Suprapubic skin (tissue), 4 donors: ENCODE results near the gene NUBP1. TPM values are rescaled to one million over a fixed set of nuclear protein-coding genes. Genes with fewer than 3 reads are reported as not detected.
"Not testable (repeated sequence)": the region's sequence is repeated elsewhere in the genome, so short reads cannot be mapped to it uniquely, and the experiment has no call there.

Experiments used
- DNase-seq, 2 donors: peaks; one replicate each; pipeline ENCODE4 v3.0.0-alpha.2; 2019; ENCODE audit warnings: low spot score in 2 of 2
- H3K27ac ChIP-seq: fragments of 200-600 bp; sonication (generic); one replicate; pipeline ENCODE4 v1.5.1; 2019
- H3K27me3 ChIP-seq: fragments of 200-600 bp; sonication (generic); one replicate; pipeline ENCODE4 v1.5.1; 2019
- H3K36me3 ChIP-seq: fragments of 200-600 bp; sonication (generic); one replicate; pipeline ENCODE4 v1.5.1; 2019
- H3K4me1 ChIP-seq: fragments of 200-600 bp; sonication (generic); one replicate; pipeline ENCODE4 v1.5.1; 2019
- H3K4me3 ChIP-seq: fragments of 200-600 bp; sonication (generic); one replicate; pipeline ENCODE4 v1.5.1; 2019; ENCODE audit warnings: mild to moderate bottlenecking
- H3K9me3 ChIP-seq: fragments of 200-600 bp; sonication (generic); one replicate; pipeline ENCODE4 v1.5.1; 2019
- EP300 ChIP-seq: sonication (generic); formaldehyde crosslinking; IDR thresholded peaks from one replicate; pipeline ENCODE4 v1.6.1; 2017; ENCODE audit warnings: antibody characterized with exemption
- POLR2A ChIP-seq, 2 donors: fragments of 450-650 bp; IDR thresholded peaks; one replicate each; pipeline ENCODE4 v1.6.1; 2017; ENCODE audit warnings: antibody characterized with exemption in 2 of 2, mild to moderate bottlenecking in 2 of 2, moderate library complexity in 2 of 2
- POLR2AphosphoS5 ChIP-seq, 3 donors: sonication (generic); formaldehyde crosslinking; IDR thresholded peaks; one replicate each; pipeline ENCODE4 v1.6.1; 2017; ENCODE audit warnings: antibody characterized with exemption in 3 of 3
- WGBS: methylation state at CpG from one replicate; pipeline ENCODE4 v1.1.5; 2018; 5-methylcytosine and 5-hydroxymethylcytosine counted together
- total RNA-seq, 4 donors: library from RNA; depleted of rRNA; stranded (reverse); fragments of >200 nt; gene quantifications; one replicate each; pipeline ENCODE4 v1.1.0, GENCODE V29; 2016
- TF ChIP-seq, protein P1 (sequence below), 2 donors: fragments of 200-600 bp in 1 of 2; fragments of 450-650 bp in 1 of 2; sonication (generic) in 1 of 2; IDR thresholded peaks; one replicate each; pipeline ENCODE4 v1.5.1; 2016 to 2019; ENCODE audit warnings: antibody characterized with exemption in 2 of 2, mild to moderate bottlenecking in 1 of 2, moderate library complexity in 1 of 2

Gene NUBP1
- total RNA-seq, 4 donors from 2014 or later, result 12.2 to 19.2 (median 16.3) TPM

DNA sequence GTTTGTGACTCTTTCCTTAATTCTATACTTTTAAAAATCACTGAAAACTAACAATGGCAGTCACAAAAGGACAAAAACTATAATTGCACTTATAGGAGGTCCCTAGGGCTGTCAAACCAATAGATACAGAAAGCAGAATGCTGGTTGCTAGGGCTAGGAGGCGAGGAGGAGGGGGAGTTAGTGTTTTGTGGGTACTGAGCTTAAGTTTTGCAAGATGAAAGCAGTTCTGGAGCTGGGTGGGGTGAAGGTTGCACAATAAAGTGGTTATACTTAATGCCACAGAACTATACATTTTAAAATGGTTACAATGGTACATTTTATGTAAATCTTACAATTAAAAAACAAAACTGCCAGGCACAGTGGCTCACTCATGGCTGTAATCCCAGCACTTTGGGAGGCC lies 27.3 kb downstream of the NUBP1 start:
- H3K27me3 ChIP-seq, result no peaks in the 10 kb centered on the region

DNA sequence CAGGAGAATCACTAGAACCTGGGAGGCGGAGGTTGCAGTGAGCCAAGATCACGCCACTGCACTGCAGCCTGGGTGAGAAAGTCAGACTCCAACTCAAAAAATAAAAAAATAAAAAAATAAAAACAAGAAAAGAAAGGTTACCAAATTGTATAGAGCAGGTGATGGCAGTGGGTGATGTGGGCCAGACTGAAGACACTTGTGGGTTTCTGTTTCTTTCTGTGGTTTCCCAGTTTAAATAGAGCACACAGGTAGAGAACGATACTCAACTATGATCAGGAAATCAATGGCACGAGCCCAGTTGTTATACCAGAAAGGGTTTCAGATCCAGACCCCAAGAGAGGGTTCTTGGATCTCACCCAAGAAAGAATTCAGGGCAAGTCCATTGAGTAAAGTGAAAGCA lies 32.6 kb downstream of the NUBP1 start:
- H3K36me3 ChIP-seq, result no peaks in the 10 kb centered on the region
- no peak for TF ChIP-seq POLR2AphosphoS5 (IDR thresholded peaks at IDR 0.05)
- no peak for TF ChIP-seq EP300
- no peak for TF ChIP-seq POLR2A (IDR thresholded peaks at IDR 0.05)
- TF ChIP-seq, protein P1, sequence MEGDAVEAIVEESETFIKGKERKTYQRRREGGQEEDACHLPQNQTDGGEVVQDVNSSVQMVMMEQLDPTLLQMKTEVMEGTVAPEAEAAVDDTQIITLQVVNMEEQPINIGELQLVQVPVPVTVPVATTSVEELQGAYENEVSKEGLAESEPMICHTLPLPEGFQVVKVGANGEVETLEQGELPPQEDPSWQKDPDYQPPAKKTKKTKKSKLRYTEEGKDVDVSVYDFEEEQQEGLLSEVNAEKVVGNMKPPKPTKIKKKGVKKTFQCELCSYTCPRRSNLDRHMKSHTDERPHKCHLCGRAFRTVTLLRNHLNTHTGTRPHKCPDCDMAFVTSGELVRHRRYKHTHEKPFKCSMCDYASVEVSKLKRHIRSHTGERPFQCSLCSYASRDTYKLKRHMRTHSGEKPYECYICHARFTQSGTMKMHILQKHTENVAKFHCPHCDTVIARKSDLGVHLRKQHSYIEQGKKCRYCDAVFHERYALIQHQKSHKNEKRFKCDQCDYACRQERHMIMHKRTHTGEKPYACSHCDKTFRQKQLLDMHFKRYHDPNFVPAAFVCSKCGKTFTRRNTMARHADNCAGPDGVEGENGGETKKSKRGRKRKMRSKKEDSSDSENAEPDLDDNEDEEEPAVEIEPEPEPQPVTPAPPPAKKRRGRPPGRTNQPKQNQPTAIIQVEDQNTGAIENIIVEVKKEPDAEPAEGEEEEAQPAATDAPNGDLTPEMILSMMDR (IDR thresholded peaks at IDR 0.05), result no peak
- H3K4me3 ChIP-seq, result no peak overlapping the region
- DNase-seq, result no peak
- no peaks in the 10 kb centered on the region for H3K4me1 ChIP-seq
- no peaks in the 10 kb centered on the region for H3K9me3 ChIP-seq
- H3K27me3 ChIP-seq, result no peaks in the 10 kb centered on the region
- H3K27ac ChIP-seq, result no peak overlapping the region
- 88% methylated on average over 4 of the region's 4 CpGs for WGBS

More for the DNA sequence above, 27.3 kb downstream of the NUBP1 start:
- Histone ChIP-seq H3K4me1 (no peaks in the 10 kb centered on the region), H3K27ac (no peak overlapping the region), H3K36me3 (peaks cover 19% of the 10 kb centered on the region), H3K4me3 (no peak overlapping the region), H3K9me3 (no peaks in the 10 kb centered on the region)
- 77% methylated on average over 1 of the region's 1 CpG for WGBS
- no peak for TF ChIP-seq POLR2A (IDR thresholded peaks at IDR 0.05)
- TF ChIP-seq EP300, result no peak
- TF ChIP-seq, protein P1 (IDR thresholded peaks at IDR 0.05), result no peak
- TF ChIP-seq POLR2AphosphoS5 (IDR thresholded peaks at IDR 0.05), result no peak
- DNase-seq, result no peak

- H3K9me3 ChIP-seq, H3K4me3 ChIP-seq, H3K27me3 ChIP-seq, H3K36me3 ChIP-seq, H3K27ac ChIP-seq, H3K4me1 ChIP-seq, DNase-seq: not testable (repeated sequence)
- WGBS, result 50% methylated on average over 5 of the region's 6 CpGs
Measured at GRCh38 chr16:10776923-10777322, 33.3 kb downstream of the NUBP1 start.

- H3K4me3 ChIP-seq, result no peak overlapping the region
- H3K27me3 ChIP-seq, result no peaks in the 10 kb centered on the region
- H3K27ac ChIP-seq, result no peak overlapping the region
- H3K9me3 ChIP-seq, result no peaks in the 10 kb centered on the region
- TF ChIP-seq POLR2A (IDR thresholded peaks at IDR 0.05) (no peak), EP300 (no peak), POLR2AphosphoS5 (IDR thresholded peaks at IDR 0.05) (no peak)
- TF ChIP-seq, protein P1 (IDR thresholded peaks at IDR 0.05), result no peak
- no peaks in the 10 kb centered on the region for H3K36me3 ChIP-seq
- no peaks in the 10 kb centered on the region for H3K4me1 ChIP-seq
- DNase-seq, result no peak
- 93% methylated on average over 12 of the region's 12 CpGs for WGBS
Measured at GRCh38 chr16:10777356-10777755, 33.7 kb downstream of the NUBP1 start.

DNA sequence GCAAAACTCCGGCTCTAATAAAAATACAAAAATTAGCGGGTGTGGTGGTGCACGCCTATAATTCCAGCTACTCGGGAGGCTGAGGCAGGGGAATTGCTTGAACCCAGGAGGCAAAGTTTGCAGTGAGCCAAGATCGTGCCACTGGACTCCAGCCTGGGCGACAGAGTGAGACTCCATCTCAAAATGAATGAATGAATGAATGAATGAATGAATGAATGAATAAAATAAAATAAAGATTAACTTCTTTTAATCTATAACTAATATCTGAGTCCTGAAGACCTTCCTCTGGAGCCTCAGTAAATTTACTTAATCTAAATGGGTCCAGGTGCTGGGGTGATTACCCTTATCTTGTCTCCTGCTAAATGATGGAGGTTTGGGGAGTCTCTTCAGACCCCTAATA lies 36.3 kb downstream of the NUBP1 start:
- not testable (repeated sequence) for H3K4me1 ChIP-seq, H3K4me3 ChIP-seq, H3K9me3 ChIP-seq, H3K36me3 ChIP-seq, H3K27me3 ChIP-seq, H3K27ac ChIP-seq, DNase-seq
- WGBS, result 97% methylated on average over 6 of the region's 6 CpGs

GRCh38 chr16:10780628-10781027 lies 37.0 kb downstream of the NUBP1 start:
- TF ChIP-seq POLR2A (IDR thresholded peaks at IDR 0.05), result no peak
- no peak for TF ChIP-seq EP300
- TF ChIP-seq, protein P1 (IDR thresholded peaks at IDR 0.05), result no peak
- TF ChIP-seq POLR2AphosphoS5 (IDR thresholded peaks at IDR 0.05), result no peak
- WGBS, result 86% methylated on average over 4 of the region's 4 CpGs
- Histone ChIP-seq H3K27ac (no peak overlapping the region), H3K36me3 (no peaks in the 10 kb centered on the region), H3K4me1 (no peaks in the 10 kb centered on the region), H3K9me3 (no peaks in the 10 kb centered on the region), H3K4me3 (no peak overlapping the region), H3K27me3 (no peaks in the 10 kb centered on the region)
- no peak for DNase-seq
